ENCODE results near the gene GRB14. TPM values are rescaled to one million over a fixed set of nuclear protein-coding genes. Genes with fewer than 3 reads are reported as not detected.

GRB14 gene
- total RNA-seq, 1 donor from 2014 or later, result 11.1 TPM

DNA sequence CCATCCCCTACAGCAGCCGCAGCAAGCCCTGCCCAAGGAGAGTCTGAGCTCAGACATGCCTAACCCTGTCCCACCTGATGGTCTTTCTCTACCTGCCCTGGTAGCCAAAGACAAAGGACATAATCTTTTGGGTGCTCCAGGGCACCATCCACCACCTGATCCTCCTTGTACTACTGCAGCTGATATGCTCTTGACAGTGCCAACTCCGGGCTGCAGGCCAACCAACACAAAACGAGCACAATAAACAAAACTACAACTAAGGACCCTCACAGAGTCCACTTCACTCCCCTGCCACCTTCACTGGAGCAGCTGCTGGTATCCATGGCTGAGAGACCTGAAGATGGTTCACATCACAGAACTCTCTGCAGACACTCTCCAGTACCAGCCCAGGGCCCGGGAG lies 106.3 kb downstream of the GRB14 start:
- Histone ChIP-seq H3K79me2 (ENCODE audit: insufficient read depth, low read length) (no peaks in the 10 kb centered on the region), H3K27ac (ENCODE audit: low read depth, low read length) (no peak overlapping the region), H3K4me1 (ENCODE audit: insufficient read depth, low read length) (peaks cover 7% of the 10 kb centered on the region), H3K4me3 (ENCODE audit: insufficient read depth, low read depth, low read length) (no peak overlapping the region), H3K9me3 (ENCODE audit: insufficient read depth, low read depth, low read length) (peaks cover 2% of the 10 kb centered on the region), H2AFZ (ENCODE audit: low read depth, low read length) (no peak overlapping the region), H3K36me3 (ENCODE audit: insufficient read depth, low read length) (no peaks in the 10 kb centered on the region), H3K4me2 (ENCODE audit: low read length) (no peak overlapping the region), H3K9ac (ENCODE audit: low read length) (no peak overlapping the region), H4K20me1 (ENCODE audit: insufficient read depth, low read length) (no peaks in the 10 kb centered on the region), H3K27me3 (ENCODE audit: insufficient read depth, low read length) (no peaks in the 10 kb centered on the region)
- H3K27ac Mint-ChIP-seq (ENCODE audit: unreplicated experiment), result no peak overlapping the region
- FAIRE-seq (no peak), DNase-seq (ENCODE audit: low read depth) (no peak)
- peaks cover 25% of the 10 kb centered on the region for H3K9me3 Mint-ChIP-seq (ENCODE audit: unreplicated experiment)
- peaks cover 32% of the 10 kb centered on the region for H3K36me3 Mint-ChIP-seq (ENCODE audit: low read depth, unreplicated experiment)
- H3K27me3 Mint-ChIP-seq (ENCODE audit: low read depth, unreplicated experiment), result no peaks in the 10 kb centered on the region
- H3K4me1 Mint-ChIP-seq (ENCODE audit: low read depth, unreplicated experiment), result peaks cover 18% of the 10 kb centered on the region
- no peak overlapping the region for H3K4me3 Mint-ChIP-seq (ENCODE audit: unreplicated experiment)
- TF ChIP-seq, protein P1, sequence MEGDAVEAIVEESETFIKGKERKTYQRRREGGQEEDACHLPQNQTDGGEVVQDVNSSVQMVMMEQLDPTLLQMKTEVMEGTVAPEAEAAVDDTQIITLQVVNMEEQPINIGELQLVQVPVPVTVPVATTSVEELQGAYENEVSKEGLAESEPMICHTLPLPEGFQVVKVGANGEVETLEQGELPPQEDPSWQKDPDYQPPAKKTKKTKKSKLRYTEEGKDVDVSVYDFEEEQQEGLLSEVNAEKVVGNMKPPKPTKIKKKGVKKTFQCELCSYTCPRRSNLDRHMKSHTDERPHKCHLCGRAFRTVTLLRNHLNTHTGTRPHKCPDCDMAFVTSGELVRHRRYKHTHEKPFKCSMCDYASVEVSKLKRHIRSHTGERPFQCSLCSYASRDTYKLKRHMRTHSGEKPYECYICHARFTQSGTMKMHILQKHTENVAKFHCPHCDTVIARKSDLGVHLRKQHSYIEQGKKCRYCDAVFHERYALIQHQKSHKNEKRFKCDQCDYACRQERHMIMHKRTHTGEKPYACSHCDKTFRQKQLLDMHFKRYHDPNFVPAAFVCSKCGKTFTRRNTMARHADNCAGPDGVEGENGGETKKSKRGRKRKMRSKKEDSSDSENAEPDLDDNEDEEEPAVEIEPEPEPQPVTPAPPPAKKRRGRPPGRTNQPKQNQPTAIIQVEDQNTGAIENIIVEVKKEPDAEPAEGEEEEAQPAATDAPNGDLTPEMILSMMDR (IDR thresholded peaks at IDR 0.05; ENCODE audit: insufficient read depth, low read depth, low read length), result no peak
- TF ChIP-seq EZH2 (IDR thresholded peaks at IDR 0.05; ENCODE audit: insufficient read depth, low read length), result no peak

DNA sequence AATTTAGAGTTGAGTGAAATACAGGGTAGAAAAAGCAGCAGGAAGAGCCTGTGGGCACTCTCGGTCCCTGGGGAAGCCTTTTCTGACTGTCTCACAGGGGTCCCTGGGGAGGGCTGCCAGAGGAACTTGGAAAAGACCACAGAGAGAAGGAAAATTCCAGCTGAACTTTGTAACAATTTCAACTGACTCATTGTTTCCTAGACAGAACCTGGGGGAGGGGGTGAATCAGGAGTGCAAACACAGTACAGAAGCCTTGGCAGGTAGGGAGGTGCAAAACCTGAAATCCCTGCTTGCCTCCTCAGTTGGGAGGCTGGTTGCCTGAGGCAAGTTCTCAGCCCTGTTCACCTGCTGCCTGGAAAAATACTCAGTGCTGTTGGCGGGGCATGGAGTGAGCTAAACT lies 106.8 kb downstream of the GRB14 start:
- no peak overlapping the region for H3K9ac ChIP-seq (ENCODE audit: low read length)
- peaks cover 18% of the 10 kb centered on the region for H3K4me1 Mint-ChIP-seq (ENCODE audit: low read depth, unreplicated experiment)
- peak; percentile 41 for DNase-seq (ENCODE audit: low read depth)
- peaks cover 24% of the 10 kb centered on the region for H3K9me3 Mint-ChIP-seq (ENCODE audit: unreplicated experiment)
- H3K27me3 ChIP-seq (ENCODE audit: insufficient read depth, low read length), result no peaks in the 10 kb centered on the region
- H4K20me1 ChIP-seq (ENCODE audit: insufficient read depth, low read length), result no peaks in the 10 kb centered on the region
- no peaks in the 10 kb centered on the region for H3K27me3 Mint-ChIP-seq (ENCODE audit: low read depth, unreplicated experiment)
- H3K79me2 ChIP-seq (ENCODE audit: insufficient read depth, low read length), result no peaks in the 10 kb centered on the region
- H3K4me3 ChIP-seq (ENCODE audit: insufficient read depth, low read depth, low read length), result no peak overlapping the region
- H2AFZ ChIP-seq (ENCODE audit: low read depth, low read length), result no peak overlapping the region
- TF ChIP-seq, protein P1 (IDR thresholded peaks at IDR 0.05; ENCODE audit: insufficient read depth, low read depth, low read length), result no peak
- no peak for TF ChIP-seq EZH2 (IDR thresholded peaks at IDR 0.05; ENCODE audit: insufficient read depth, low read length)
- H3K4me3 Mint-ChIP-seq (ENCODE audit: unreplicated experiment), result no peak overlapping the region
- peaks cover 7% of the 10 kb centered on the region for H3K4me1 ChIP-seq (ENCODE audit: insufficient read depth, low read length)
- H3K27ac ChIP-seq (ENCODE audit: low read depth, low read length), result no peak overlapping the region
- peak overlapping the region; percentile 54 for H3K4me2 ChIP-seq (ENCODE audit: low read length)
- peaks cover 32% of the 10 kb centered on the region for H3K36me3 Mint-ChIP-seq (ENCODE audit: low read depth, unreplicated experiment)
- peak overlapping the region; percentile 16 for H3K27ac Mint-ChIP-seq (ENCODE audit: unreplicated experiment)
- no peak for FAIRE-seq
- H3K36me3 ChIP-seq (ENCODE audit: insufficient read depth, low read length), result no peaks in the 10 kb centered on the region
- H3K9me3 ChIP-seq (ENCODE audit: insufficient read depth, low read depth, low read length), result peaks cover 2% of the 10 kb centered on the region

DNA sequence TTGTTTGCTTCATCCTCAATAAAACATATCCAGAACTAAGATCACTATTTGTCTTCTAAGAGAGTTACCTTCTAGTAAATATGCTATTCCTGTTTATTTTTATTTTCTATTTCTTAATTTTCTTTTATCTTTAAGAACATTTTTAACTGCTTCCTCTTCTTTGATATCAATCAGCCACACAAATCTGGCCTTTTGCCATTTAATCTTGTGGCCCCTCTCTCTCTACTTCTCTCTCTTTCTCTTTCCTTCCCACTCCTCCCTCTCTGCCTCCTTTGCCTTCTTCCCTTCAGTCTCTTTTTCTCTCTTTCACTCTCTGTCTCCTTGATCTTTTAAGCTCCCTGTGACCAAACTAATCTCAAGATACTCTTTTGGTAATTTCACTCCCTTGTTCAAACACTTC lies 108.4 kb downstream of the GRB14 start:
- TF ChIP-seq, protein P1 (IDR thresholded peaks at IDR 0.05; ENCODE audit: insufficient read depth, low read depth, low read length), result no peak
- TF ChIP-seq EZH2 (IDR thresholded peaks at IDR 0.05; ENCODE audit: insufficient read depth, low read length), result no peak
- no peak overlapping the region for H3K27ac Mint-ChIP-seq (ENCODE audit: unreplicated experiment)
- Histone ChIP-seq H2AFZ (ENCODE audit: low read depth, low read length) (no peak overlapping the region), H3K4me2 (ENCODE audit: low read length) (no peak overlapping the region), H4K20me1 (ENCODE audit: insufficient read depth, low read length) (no peaks in the 10 kb centered on the region), H3K9me3 (ENCODE audit: insufficient read depth, low read depth, low read length) (no peaks in the 10 kb centered on the region), H3K36me3 (ENCODE audit: insufficient read depth, low read length) (no peaks in the 10 kb centered on the region), H3K4me1 (ENCODE audit: insufficient read depth, low read length) (peaks cover 7% of the 10 kb centered on the region), H3K79me2 (ENCODE audit: insufficient read depth, low read length) (no peaks in the 10 kb centered on the region), H3K27ac (ENCODE audit: low read depth, low read length) (no peak overlapping the region), H3K27me3 (ENCODE audit: insufficient read depth, low read length) (no peaks in the 10 kb centered on the region), H3K9ac (ENCODE audit: low read length) (no peak overlapping the region), H3K4me3 (ENCODE audit: insufficient read depth, low read depth, low read length) (no peak overlapping the region)
- no peak for DNase-seq (ENCODE audit: low read depth)
- peaks cover 18% of the 10 kb centered on the region for H3K4me1 Mint-ChIP-seq (ENCODE audit: low read depth, unreplicated experiment)
- H3K36me3 Mint-ChIP-seq (ENCODE audit: low read depth, unreplicated experiment), result peaks cover 26% of the 10 kb centered on the region
- H3K27me3 Mint-ChIP-seq (ENCODE audit: low read depth, unreplicated experiment), result no peaks in the 10 kb centered on the region
- peaks cover 19% of the 10 kb centered on the region for H3K9me3 Mint-ChIP-seq (ENCODE audit: unreplicated experiment)
- FAIRE-seq, result no peak
- H3K4me3 Mint-ChIP-seq (ENCODE audit: unreplicated experiment), result no peak overlapping the region
